NCI-H526 treated with DMSO at 0.1 percent for 48 hours (cell line): Measurements from ENCODE around the gene KCNJ14.
A peak's percentile ranks its signal among the peaks of the same experiment; 100 is the strongest.

Source experiments
- DNase-seq: peaks from one replicate; lab custom pipeline; 2025; lab: John Stamatoyannopoulos, UW

The KCNJ14 gene

GRCh38 chr19:48455171-48455907 lies at the start of gene KCNJ14:
TSS of gene KCNJ14 (plus strand) at chr19:48455574. CDS start at chr19:48461725, 6,151 bp downstream.
- DNase-seq: no peak

GRCh38 chr19:48405850-48406249 lies 49.5 kb upstream of the KCNJ14 start:
- DNase-seq: no peak

- no peak for DNase-seq
These were observed 41.3 kb upstream of the KCNJ14 start for GRCh38 chr19:48413879-48414587.

- peak; percentile 40 for DNase-seq
These were observed 40.0 kb upstream of the KCNJ14 start for GRCh38 chr19:48415395-48415794.

GRCh38 chr19:48415806-48416221 lies 39.6 kb upstream of the KCNJ14 start:
- no peak for DNase-seq

- no peak for DNase-seq
These were observed 38.0 kb upstream of the KCNJ14 start for GRCh38 chr19:48417421-48417820.

- no peak for DNase-seq
These were observed 36.9 kb upstream of the KCNJ14 start for GRCh38 chr19:48418317-48419064.

- no peak for DNase-seq
These were observed 36.0 kb upstream of the KCNJ14 start for GRCh38 chr19:48419158-48419920.

GRCh38 chr19:48421548-48421947 lies 33.8 kb upstream of the KCNJ14 start:
- DNase-seq: no peak

- DNase-seq: no peak
These were observed 30.6 kb upstream of the KCNJ14 start for GRCh38 chr19:48424694-48425219.

GRCh38 chr19:48428670-48429069 lies 26.7 kb upstream of the KCNJ14 start:
- no peak for DNase-seq

- no peak for DNase-seq
These were observed 22.0 kb upstream of the KCNJ14 start for GRCh38 chr19:48433337-48433736.

GRCh38 chr19:48436586-48436985 lies 18.8 kb upstream of the KCNJ14 start:
- DNase-seq: no peak

- DNase-seq: no peak
These were observed 13.9 kb upstream of the KCNJ14 start for GRCh38 chr19:48441360-48442050.

- DNase-seq: no peak
These were observed 13.0 kb upstream of the KCNJ14 start for GRCh38 chr19:48442116-48443035.

GRCh38 chr19:48443256-48443655 lies 12.1 kb upstream of the KCNJ14 start:
- no peak for DNase-seq

GRCh38 chr19:48443731-48444128 lies 11.6 kb upstream of the KCNJ14 start:
- no peak for DNase-seq

- DNase-seq: no peak
These were observed 11.0 kb upstream of the KCNJ14 start for GRCh38 chr19:48444129-48444935.

- DNase-seq: no peak
These were observed 10.5 kb upstream of the KCNJ14 start for GRCh38 chr19:48444936-48445200.

- peak; percentile 95 for DNase-seq
These were observed 10.1 kb upstream of the KCNJ14 start for GRCh38 chr19:48445256-48445605.
